Spleen (tissue), 11 donors: ENCODE data around the gene CNTLN. TPM values are rescaled to one million over a fixed set of nuclear protein-coding genes. Genes with fewer than 3 reads are reported as not detected.

Source experiments
- DNase-seq: peaks from one replicate; pipeline ENCODE4 v3.0.0-alpha.2; 2020
- H3K27ac ChIP-seq, 8 donors: fragments of 200-600 bp; sonication (generic) in 7 of 8; 1 replicate in 4 of 8; 2 replicates in 4 of 8; pipeline versions ENCODE4 v1.5.0 to v1.8.0; 2016 to 2021; ENCODE audit warnings: inconsistent platforms in 4 of 8, mild to moderate bottlenecking in 4 of 8, moderate library complexity in 1 of 8
- H3K27me3 ChIP-seq, 7 donors: fragments of 200-600 bp; sonication (generic) in 6 of 7; replicated peaks in 1 of 7; 1 replicate in 4 of 7; 2 replicates in 3 of 7; pipeline versions ENCODE4 v1.5.0 to v1.8.0; 2016 to 2021; ENCODE audit warnings: inconsistent platforms in 3 of 7, mild to moderate bottlenecking in 1 of 7
- H3K36me3 ChIP-seq, 6 donors: fragments of 200-600 bp; sonication (generic) in 5 of 6; 1 replicate in 4 of 6; 2 replicates in 2 of 6; pipeline versions ENCODE4 v1.5.0 to v1.8.0; 2016 to 2021; ENCODE audit warnings: inconsistent platforms in 2 of 6
- H3K4me1 ChIP-seq, 6 donors: fragments of 200-600 bp; sonication (generic) in 5 of 6; 1 replicate in 3 of 6; 2 replicates in 3 of 6; pipeline versions ENCODE4 v1.5.0 to v1.8.0; 2016 to 2021; ENCODE audit warnings: inconsistent platforms in 3 of 6
- H3K4me3 ChIP-seq, 8 donors: fragments of 200-600 bp; sonication (generic) in 7 of 8; 1 replicate in 4 of 8; 2 replicates in 4 of 8; pipeline versions ENCODE4 v1.5.0 to v1.8.0; 2016 to 2021; ENCODE audit warnings: inconsistent platforms in 4 of 8, mild to moderate bottlenecking in 4 of 8, moderate library complexity in 2 of 8
- H3K9me3 ChIP-seq, 8 donors: fragments of 200-600 bp; sonication (generic) in 7 of 8; 1 replicate in 4 of 8; 2 replicates in 4 of 8; pipeline versions ENCODE4 v1.5.0 to v1.8.0; 2016 to 2021; ENCODE audit warnings: inconsistent platforms in 4 of 8
- CTCF ChIP-seq, 11 experiments: fragments of 200-600 bp in 7 of 11; fragments of 450-650 bp in 4 of 11; sonication (generic) in 4 of 11; IDR thresholded peaks in 8 of 11; conservative IDR thresholded peaks in 3 of 11; 1 replicate in 7 of 11; 2 replicates in 4 of 11; pipeline versions ENCODE4 v1.4.0 to v1.8.0; 2016 to 2021; ENCODE audit warnings: antibody characterized with exemption in 11 of 11, inconsistent platforms in 4 of 11, mild to moderate bottlenecking in 1 of 11
- POLR2A ChIP-seq, 3 donors: fragments of 450-650 bp; IDR thresholded peaks; one replicate each; pipeline ENCODE4 v1.5.1; 2017; ENCODE audit warnings: antibody characterized with exemption in 3 of 3, mild to moderate bottlenecking in 1 of 3
- POLR2AphosphoS5 ChIP-seq, 3 donors: sonication (generic); formaldehyde crosslinking; IDR thresholded peaks; one replicate each; pipeline ENCODE4 v1.5.1; 2017; ENCODE audit warnings: antibody characterized with exemption in 3 of 3
- WGBS, 5 donors: extraction: QIAGEN DNeasy Blood & Tissue Kit in 3 of 5; methylation state at CpG; one replicate each; pipeline versions ENCODE4 v1.1.5 to v1.1.7; 2013 to 2018; 5-methylcytosine and 5-hydroxymethylcytosine counted together
- intact Hi-C: fragments of 100-400 bp; cut with DNase I; formaldehyde crosslinking; loops from one replicate; pipeline ENCODE4 v1.15.0; 2023; ENCODE audit warnings: low total_unique reads
- polyA plus RNA-seq, 3 donors: library from polyadenylated mRNA; stranded (reverse); fragments of 200-250 nt; gene quantifications; one replicate each; pipeline ENCODE4 v1.2.1, GENCODE V29; 2013
- total RNA-seq, 7 donors: library from RNA; depleted of rRNA in 3 of 7; stranded (reverse); fragments of >200 nt in 3 of 7; fragmentation: NEBNext Ultra II Directional in 4 of 7; extraction: Animal tissue kit (Norgen Biotek cat#: 25700) in 4 of 7; gene quantifications; one replicate each; pipeline versions ENCODE4 v1.1.0 to v1.2.1, GENCODE V29; 2016 to 2021
- donor health status: healthy with polysubstance abuse.
- donor health status: DM: no; HTN: no; CAD: no; lungs with moderate emphysema.
- donor health status: DM: no; HTN: no; CAD: no.
- donor health status: Bipolar disorder and iron deficiency.
- donor health status: healthy.
- donor health status: DM: no; HTN: no; CAD: no.
- donor health status: DM: yes; HTN: yes; CAD: no.

The CNTLN gene
- total and polyA plus RNA-seq, 10 donors = 1.1 to 26.2 (median 9.8) TPM

- no peaks in the 10 kb centered on the region for H3K27me3 ChIP-seq
- no peaks in the 10 kb centered on the region for H3K36me3 ChIP-seq
- no peak overlapping the region for H3K4me3 ChIP-seq
- DNase-seq = no peak
- no peak overlapping the region for H3K27ac ChIP-seq
- 90 to 97% (median 95%) methylated on average over 3 of the region's 3 CpGs for WGBS, 5 donors
- no peak for TF ChIP-seq POLR2AphosphoS5 (IDR thresholded peaks at IDR 0.05)
- TF ChIP-seq POLR2A (IDR thresholded peaks at IDR 0.05) = no peak
- TF ChIP-seq CTCF (IDR thresholded peaks at IDR 0.05 in 8 of 11, conservative IDR thresholded peaks at IDR 0.05 in 3 of 11) = no peak
- H3K9me3 ChIP-seq = peaks cover 0 to 12% (median 5%) of the 10 kb centered on the region in 8 donors
- intact Hi-C loops = no loop called here
- H3K4me1 ChIP-seq = no peaks in the 10 kb centered on the region
Measured at GRCh38 chr9:17503196-17503595, 368.4 kb downstream of the CNTLN start.

GRCh38 chr9:17509151-17509550 is 374.3 kb downstream of the CNTLN start:
- no peaks in the 10 kb centered on the region for H3K36me3 ChIP-seq

DNA sequence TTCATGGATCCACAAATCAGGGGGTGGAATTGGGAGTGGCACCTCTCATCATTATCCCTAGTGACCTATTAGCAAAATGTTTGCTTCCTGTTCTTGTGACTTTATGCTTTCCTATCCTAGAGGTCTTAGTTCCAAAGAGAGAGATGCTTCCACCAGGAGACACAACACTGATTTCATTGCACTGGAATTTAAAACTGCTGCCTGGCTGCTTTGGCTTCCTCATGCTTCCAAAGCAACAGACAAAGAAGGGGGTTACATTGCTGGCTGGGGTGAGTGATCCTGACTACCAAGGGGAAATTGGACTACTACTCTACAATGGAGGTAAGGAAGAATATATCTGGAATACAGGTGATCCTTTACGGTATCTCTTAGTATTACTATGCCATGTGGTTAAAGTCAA is 374.9 kb downstream of the CNTLN start:
- peaks cover 0 to 7% (median 2%) of the 10 kb centered on the region in 8 donors for H3K9me3 ChIP-seq
- WGBS, 5 donors = 82 to 100% (median 94%) methylated on average over 1 of the region's 1 CpG
- TF ChIP-seq CTCF (IDR thresholded peaks at IDR 0.05 in 8 of 11, conservative IDR thresholded peaks at IDR 0.05 in 3 of 11) = no peak
- TF ChIP-seq POLR2AphosphoS5 (IDR thresholded peaks at IDR 0.05) = no peak
- TF ChIP-seq POLR2A (IDR thresholded peaks at IDR 0.05) = no peak
- intact Hi-C loops = no loop called here
- H3K27ac ChIP-seq = no peak overlapping the region
- no peak for DNase-seq
- H3K4me3 ChIP-seq = no peak overlapping the region
- no peaks in the 10 kb centered on the region for H3K36me3 ChIP-seq
- no peaks in the 10 kb centered on the region for H3K4me1 ChIP-seq
- no peaks in the 10 kb centered on the region for H3K27me3 ChIP-seq

More at GRCh38 chr9:17509151-17509550, 374.3 kb downstream of the CNTLN start:
- no peak for DNase-seq
- H3K4me3 ChIP-seq = no peak overlapping the region
- TF ChIP-seq POLR2A (IDR thresholded peaks at IDR 0.05) (no peak), CTCF (IDR thresholded peaks at IDR 0.05 in 8 of 11, conservative IDR thresholded peaks at IDR 0.05 in 3 of 11) (no peak), POLR2AphosphoS5 (IDR thresholded peaks at IDR 0.05) (no peak)
- intact Hi-C loops = no loop called here
- H3K4me1 ChIP-seq = no peaks in the 10 kb centered on the region
- 74 to 91% (median 84%) methylated on average over 1 of the region's 1 CpG for WGBS, 5 donors
- no peaks in the 10 kb centered on the region for H3K27me3 ChIP-seq
- H3K9me3 ChIP-seq = peaks cover 0 to 12% (median 3%) of the 10 kb centered on the region in 8 donors
- no peak overlapping the region for H3K27ac ChIP-seq

DNA sequence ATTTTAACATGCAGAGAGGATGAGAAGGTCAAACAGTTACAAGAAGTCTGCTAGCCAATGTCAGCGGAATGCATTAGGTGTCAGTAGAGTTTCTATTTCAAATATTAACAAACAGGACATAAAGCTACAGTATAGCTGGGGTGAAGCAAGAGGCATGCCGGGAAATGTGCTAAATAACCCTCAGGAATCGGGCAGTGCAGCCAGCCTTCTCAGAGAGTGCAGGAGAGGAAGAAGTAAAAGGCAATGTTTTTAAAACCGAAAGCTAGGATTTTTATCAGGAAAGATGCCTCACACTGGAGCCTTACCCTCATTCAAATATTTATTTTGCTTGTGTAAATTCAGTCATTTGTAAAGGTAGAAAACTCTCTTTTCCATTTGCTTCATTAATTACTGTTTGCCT is 384.9 kb downstream of the CNTLN start:
- intact Hi-C loops = no loop called here
- Histone ChIP-seq H3K27ac (no peak overlapping the region), H3K27me3 (no peaks in the 10 kb centered on the region), H3K4me1 (no peaks in the 10 kb centered on the region), H3K36me3 (no peaks in the 10 kb centered on the region), H3K9me3 (no peaks in the 10 kb centered on the region), H3K4me3 (no peak overlapping the region)
- WGBS, 5 donors = 30 to 60% (median 38%) methylated on average over 4 of the region's 4 CpGs
- TF ChIP-seq POLR2A (IDR thresholded peaks at IDR 0.05) (no peak), POLR2AphosphoS5 (IDR thresholded peaks at IDR 0.05) (no peak), CTCF (IDR thresholded peaks at IDR 0.05 in 8 of 11, conservative IDR thresholded peaks at IDR 0.05 in 3 of 11) (no peak)
- DNase-seq = no peak
